Mesendoderm (in vitro differentiated cells): ENCODE measurements around the gene FANCC.

Experiments used
- DNase-seq: peaks from one replicate; pipeline ENCODE4 v3.0.0; 2013
- H2AK5ac ChIP-seq: 2 replicates; pipeline ENCODE4 v1.6.1; 2013; ENCODE audit warnings: low read length, inconsistent platforms
- H2BK120ac ChIP-seq: 2 replicates; pipeline ENCODE4 v1.6.1; 2013; ENCODE audit warnings: low read depth, mild to moderate bottlenecking, low read length, moderate library complexity, mixed read lengths
- H2BK15ac ChIP-seq: replicated peaks from 2 replicates; pipeline ENCODE4 v1.6.1; 2013; ENCODE audit warnings: low read depth, mild to moderate bottlenecking, moderate library complexity
- H2BK5ac ChIP-seq: 2 replicates; pipeline ENCODE4 v1.6.1; 2013; ENCODE audit warnings: low read length, inconsistent platforms
- H3K18ac ChIP-seq: 2 replicates; pipeline ENCODE4 v1.6.1; 2013; ENCODE audit warnings: mild to moderate bottlenecking, low read length, mixed read lengths
- H3K23ac ChIP-seq: one replicate; pipeline ENCODE4 v1.6.1; 2013; ENCODE audit warnings: low read length
- H3K27ac ChIP-seq: 2 replicates; pipeline ENCODE4 v1.5.1; 2013; ENCODE audit warnings: low read depth, mild to moderate bottlenecking, inconsistent platforms, low read length, moderate library complexity
- H3K27me3 ChIP-seq: 2 replicates; pipeline ENCODE4 v1.6.1; 2013; ENCODE audit warnings: low read length, control low read depth, mild to moderate bottlenecking, inconsistent platforms; ENCODE audit not compliant: insufficient read depth, poor library complexity
- H3K36me3 ChIP-seq: 2 replicates; pipeline ENCODE4 v1.6.1; 2013; ENCODE audit warnings: low read length, inconsistent platforms; ENCODE audit not compliant: control insufficient read depth, insufficient read depth
- H3K4ac ChIP-seq: one replicate; pipeline ENCODE4 v1.6.1; 2013; ENCODE audit warnings: low read depth, mild to moderate bottlenecking, low read length, moderate library complexity
- H3K4me1 ChIP-seq: 2 replicates; pipeline ENCODE4 v1.6.1; 2013; ENCODE audit warnings: low read depth, low read length, inconsistent platforms; ENCODE audit not compliant: control insufficient read depth
- H3K4me2 ChIP-seq: 2 replicates; pipeline ENCODE4 v1.6.1; 2013; ENCODE audit warnings: low read length
- H3K4me3 ChIP-seq: 2 replicates; pipeline ENCODE4 v1.5.1; 2013; ENCODE audit warnings: mild to moderate bottlenecking, low read length
- H3K56ac ChIP-seq: one replicate; pipeline ENCODE4 v1.6.1; 2013; ENCODE audit warnings: low read length
- H3K79me1 ChIP-seq: 2 replicates; pipeline ENCODE4 v1.6.1; 2013; ENCODE audit warnings: low read length, inconsistent platforms
- H3K79me2 ChIP-seq: 2 replicates; pipeline ENCODE4 v1.6.1; 2013; ENCODE audit warnings: mild to moderate bottlenecking, low read length; ENCODE audit not compliant: control insufficient read depth, insufficient read depth
- H3K9ac ChIP-seq: 2 replicates; pipeline ENCODE4 v1.6.1; 2013; ENCODE audit warnings: low read length, inconsistent platforms
- H4K5ac ChIP-seq: one replicate; pipeline ENCODE4 v1.6.1; 2013; ENCODE audit warnings: low read length
- H4K8ac ChIP-seq: one replicate; pipeline ENCODE4 v1.6.1; 2013; ENCODE audit warnings: low read depth, mild to moderate bottlenecking, control low read depth, low read length, moderate library complexity
- WGBS: extraction: QIAGEN DNeasy Blood & Tissue Kit; methylation state at CpG from one replicate; pipeline ENCODE4 v1.1.7; 2013; ENCODE audit warnings: low lambda C conversion rate, missing lambda C conversion rate; ENCODE audit not compliant: insufficient coverage; ENCODE audit errors: extremely low coverage; 5-methylcytosine and 5-hydroxymethylcytosine counted together

The FANCC gene

DNA sequence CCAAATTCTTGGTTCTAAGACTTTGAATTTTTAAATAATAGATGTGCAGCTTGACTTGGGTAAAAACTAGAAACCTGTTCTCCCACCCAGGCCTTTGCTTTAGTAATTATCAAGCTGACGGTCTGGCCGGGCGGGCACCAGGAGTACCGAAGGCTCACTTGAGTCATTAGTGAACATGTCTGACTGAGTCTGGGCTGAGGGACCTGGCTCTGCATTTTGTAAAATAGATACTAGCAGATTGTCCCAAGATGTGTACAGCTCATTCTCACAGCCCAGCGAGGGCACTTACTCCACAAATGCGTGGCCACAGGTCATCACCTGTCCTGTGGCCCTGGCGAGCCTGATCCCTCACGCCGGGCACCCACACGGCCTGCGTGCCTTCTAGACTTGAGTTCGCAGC is 216.2 kb downstream of the FANCC start:
- H3K79me2 ChIP-seq, result no peaks in the 10 kb centered on the region
- H2BK120ac ChIP-seq, result no peak overlapping the region
- WGBS, result no CpG with 5 or more reads among the region's 12 CpGs
- no peak overlapping the region for H3K23ac ChIP-seq
- no peak for DNase-seq
- H3K4me3 ChIP-seq, result no peak overlapping the region
- no peak overlapping the region for H2BK15ac ChIP-seq
- no peak overlapping the region for H3K4me2 ChIP-seq
- no peaks in the 10 kb centered on the region for H3K4me1 ChIP-seq
- no peak overlapping the region for H4K8ac ChIP-seq
- H3K27me3 ChIP-seq, result no peaks in the 10 kb centered on the region
- H3K18ac ChIP-seq, result no peak overlapping the region
- H3K27ac ChIP-seq, result no peak overlapping the region
- no peaks in the 10 kb centered on the region for H3K79me1 ChIP-seq
- no peak overlapping the region for H3K9ac ChIP-seq
- no peak overlapping the region for H2BK5ac ChIP-seq
- no peak overlapping the region for H4K5ac ChIP-seq
- no peaks in the 10 kb centered on the region for H3K36me3 ChIP-seq
- no peak overlapping the region for H3K56ac ChIP-seq
- no peak overlapping the region for H3K4ac ChIP-seq
- H2AK5ac ChIP-seq, result no peak overlapping the region

GRCh38 chr9:95100071-95100627 is 217.4 kb downstream of the FANCC start:
- WGBS, result no CpG with 5 or more reads among the region's 4 CpGs
- H3K27ac ChIP-seq, result no peak overlapping the region
- no peaks in the 10 kb centered on the region for H3K36me3 ChIP-seq

GRCh38 chr9:95099321-95100070 is 218.0 kb downstream of the FANCC start:
- Histone ChIP-seq H3K27me3 (no peaks in the 10 kb centered on the region), H3K18ac (no peak overlapping the region), H2BK15ac (no peak overlapping the region), H3K4me2 (no peak overlapping the region), H3K23ac (no peak overlapping the region), H2BK120ac (no peak overlapping the region), H3K27ac (no peak overlapping the region), H3K36me3 (no peaks in the 10 kb centered on the region), H4K5ac (no peak overlapping the region), H3K79me1 (no peaks in the 10 kb centered on the region), H3K79me2 (no peaks in the 10 kb centered on the region), H3K4me1 (no peaks in the 10 kb centered on the region), H3K4ac (no peak overlapping the region), H2AK5ac (no peak overlapping the region), H3K56ac (no peak overlapping the region), H3K9ac (no peak overlapping the region), H2BK5ac (no peak overlapping the region), H4K8ac (no peak overlapping the region), H3K4me3 (no peak overlapping the region)
- no CpG with 5 or more reads among the region's 24 CpGs for WGBS
- DNase-seq, result no peak

More at GRCh38 chr9:95100071-95100627, 217.4 kb downstream of the FANCC start:
- Histone ChIP-seq H3K4me2 (no peak overlapping the region), H3K4me1 (no peaks in the 10 kb centered on the region), H3K23ac (no peak overlapping the region), H3K56ac (no peak overlapping the region), H4K8ac (no peak overlapping the region), H3K4ac (no peak overlapping the region), H3K9ac (no peak overlapping the region), H3K79me1 (no peaks in the 10 kb centered on the region), H2BK15ac (no peak overlapping the region), H2BK5ac (no peak overlapping the region), H2BK120ac (no peak overlapping the region), H3K18ac (no peak overlapping the region), H3K4me3 (no peak overlapping the region), H2AK5ac (no peak overlapping the region), H3K79me2 (no peaks in the 10 kb centered on the region), H4K5ac (no peak overlapping the region), H3K27me3 (no peaks in the 10 kb centered on the region)
- no peak for DNase-seq

DNA sequence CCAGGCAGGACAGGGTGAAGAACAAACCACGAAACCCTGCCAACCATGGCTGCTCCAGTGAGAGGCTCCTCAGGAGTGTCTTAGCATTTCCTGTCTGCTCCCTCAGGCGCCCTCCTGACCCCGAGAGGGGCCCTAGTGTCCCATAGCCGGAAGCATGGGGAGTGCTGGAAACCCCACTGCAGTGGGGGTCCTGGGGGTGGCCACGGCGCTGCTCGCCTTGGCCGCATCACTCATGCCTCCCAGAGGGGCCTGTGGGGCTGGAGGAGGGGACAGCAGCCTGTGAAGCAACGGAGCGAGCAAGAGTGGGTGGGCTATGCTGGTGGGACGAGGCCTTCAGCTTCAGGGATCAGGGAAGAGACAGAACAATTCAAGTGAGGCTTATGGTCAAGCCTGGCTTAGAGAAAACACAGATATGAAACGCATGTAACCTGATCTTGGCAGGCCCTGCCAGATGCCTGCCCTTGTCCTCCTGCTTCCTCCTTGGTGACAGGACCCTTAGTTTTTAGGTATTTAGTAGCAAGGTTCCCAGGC is 219.1 kb downstream of the FANCC start:
- Histone ChIP-seq H3K79me2 (no peaks in the 10 kb centered on the region), H3K23ac (no peak overlapping the region), H3K27ac (no peak overlapping the region), H3K36me3 (no peaks in the 10 kb centered on the region), H3K4me2 (no peak overlapping the region), H2BK5ac (no peak overlapping the region), H2BK120ac (no peak overlapping the region), H3K9ac (no peak overlapping the region), H3K56ac (no peak overlapping the region), H4K5ac (no peak overlapping the region), H3K79me1 (no peaks in the 10 kb centered on the region), H3K4me3 (no peak overlapping the region), H2BK15ac (no peak overlapping the region), H3K4me1 (no peaks in the 10 kb centered on the region), H4K8ac (no peak overlapping the region), H3K27me3 (no peaks in the 10 kb centered on the region), H2AK5ac (no peak overlapping the region), H3K18ac (no peak overlapping the region), H3K4ac (no peak overlapping the region)
- DNase-seq, result no peak
- no CpG with 5 or more reads among the region's 12 CpGs for WGBS

DNA sequence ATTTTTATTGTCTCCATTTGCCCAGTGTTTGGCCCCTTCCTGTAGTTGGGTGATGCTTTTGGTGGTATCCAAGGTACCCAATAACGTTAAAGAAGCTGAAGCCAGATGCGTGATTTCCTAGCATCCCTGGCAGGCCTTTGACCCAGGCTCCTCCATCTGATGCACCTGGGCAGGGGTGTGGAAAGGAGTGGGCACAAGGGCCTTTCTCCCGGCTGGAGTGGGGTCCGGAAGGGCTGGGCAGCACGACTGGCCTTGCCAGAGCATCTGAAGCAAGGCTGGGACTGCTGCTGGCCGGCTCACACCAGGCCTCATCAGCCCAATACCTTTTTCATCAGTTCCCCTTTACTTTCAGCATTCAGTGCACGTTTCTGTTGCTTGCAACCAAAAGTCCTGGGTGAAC is 220.2 kb downstream of the FANCC start:
- H3K79me2 ChIP-seq, result no peaks in the 10 kb centered on the region
- no peak overlapping the region for H3K18ac ChIP-seq
- no peak overlapping the region for H2AK5ac ChIP-seq
- no peaks in the 10 kb centered on the region for H3K27me3 ChIP-seq
- H3K4me3 ChIP-seq, result no peak overlapping the region
- H3K4me2 ChIP-seq, result no peak overlapping the region
- no peak overlapping the region for H3K56ac ChIP-seq
- no peaks in the 10 kb centered on the region for H3K36me3 ChIP-seq
- H3K79me1 ChIP-seq, result no peaks in the 10 kb centered on the region
- H3K9ac ChIP-seq, result no peak overlapping the region
- no peak overlapping the region for H3K27ac ChIP-seq
- no peak overlapping the region for H3K4ac ChIP-seq
- no peak overlapping the region for H2BK5ac ChIP-seq
- no peak overlapping the region for H4K8ac ChIP-seq
- no peak overlapping the region for H2BK15ac ChIP-seq
- WGBS, result no CpG with 5 or more reads among the region's 7 CpGs
- no peak for DNase-seq
- no peak overlapping the region for H2BK120ac ChIP-seq
- no peaks in the 10 kb centered on the region for H3K4me1 ChIP-seq
- H3K23ac ChIP-seq, result no peak overlapping the region
- H4K5ac ChIP-seq, result no peak overlapping the region
